H7 (cell line): ENCODE data around the gene SCN4B. TPM values are rescaled to one million over a fixed set of nuclear protein-coding genes. Genes with fewer than 3 reads are reported as not detected.

ENCODE experiments used
- DNase-seq: peaks from one replicate; pipeline ENCODE4 v3.0.0; 2012
- H3K27me3 ChIP-seq: 2 replicates; pipeline ENCODE4 v1.6.0; 2011; ENCODE audit warnings: mild to moderate bottlenecking, low read length; ENCODE audit not compliant: control insufficient read depth, insufficient read depth
- H3K36me3 ChIP-seq: replicated peaks from 2 replicates; pipeline ENCODE4 v1.5.1; 2011; ENCODE audit warnings: low read length; ENCODE audit not compliant: control insufficient read depth, insufficient read depth
- H3K4me3 ChIP-seq: 2 replicates; pipeline ENCODE4 v1.5.1; 2011; ENCODE audit warnings: low read depth, mild to moderate bottlenecking, control low read depth, low read length, moderate library complexity; ENCODE audit not compliant: insufficient read depth
- total RNA-seq: library from RNA; depleted of rRNA; stranded (reverse); fragments of >200 nt; shearing (Covaris generic); gene quantifications from 2 replicates; pipeline ENCODE4 v1.2.3, GENCODE V29; 2014

The SCN4B gene
- total RNA-seq, 1 experiment from 2014 or later: 1.0 TPM

- DNase-seq: peak; percentile 55
- H3K4me3 ChIP-seq: no peak overlapping the region
- H3K27me3 ChIP-seq: peaks cover 83% of the 10 kb centered on the region
- H3K36me3 ChIP-seq: no peaks in the 10 kb centered on the region
These were observed 3.1 kb downstream of the SCN4B start for GRCh38 chr11:118149493-118149892.

GRCh38 chr11:118148856-118149255, 3.8 kb downstream of the SCN4B start:
- H3K36me3 ChIP-seq: no peaks in the 10 kb centered on the region
- peaks cover 83% of the 10 kb centered on the region for H3K27me3 ChIP-seq
- H3K4me3 ChIP-seq: no peak overlapping the region
- no peak for DNase-seq

GRCh38 chr11:118148240-118148639, 4.4 kb downstream of the SCN4B start:
- no peaks in the 10 kb centered on the region for H3K36me3 ChIP-seq
- DNase-seq: no peak
- peaks cover 79% of the 10 kb centered on the region for H3K27me3 ChIP-seq
- no peak overlapping the region for H3K4me3 ChIP-seq

- H3K4me3 ChIP-seq: no peak overlapping the region
- DNase-seq: no peak
- H3K36me3 ChIP-seq: no peaks in the 10 kb centered on the region
- peaks cover 74% of the 10 kb centered on the region for H3K27me3 ChIP-seq
These were observed 5.1 kb downstream of the SCN4B start for GRCh38 chr11:118147502-118147901.

- no peak for DNase-seq
- peaks cover 64% of the 10 kb centered on the region for H3K27me3 ChIP-seq
- H3K4me3 ChIP-seq: no peak overlapping the region; the same call in 1 of the 2 replicates
These were observed 6.1 kb downstream of the SCN4B start for GRCh38 chr11:118146554-118146953.

GRCh38 chr11:118145285-118146227, 7.1 kb downstream of the SCN4B start:
- H3K4me3 ChIP-seq: peak overlapping the region; percentile 55
- H3K36me3 ChIP-seq: no peaks in the 10 kb centered on the region
- DNase-seq: peak; percentile 98
- peaks cover 54% of the 10 kb centered on the region for H3K27me3 ChIP-seq

More at GRCh38 chr11:118146554-118146953, 6.1 kb downstream of the SCN4B start:
- no peaks in the 10 kb centered on the region for H3K36me3 ChIP-seq

- DNase-seq: no peak
- Histone ChIP-seq H3K27me3 (peaks cover 45% of the 10 kb centered on the region), H3K36me3 (no peaks in the 10 kb centered on the region), H3K4me3 (no peak overlapping the region)
These were observed 8.0 kb downstream of the SCN4B start for GRCh38 chr11:118144301-118145268.

GRCh38 chr11:118143661-118144185, 8.9 kb downstream of the SCN4B start:
- Histone ChIP-seq H3K36me3 (no peaks in the 10 kb centered on the region), H3K4me3 (no peak overlapping the region), H3K27me3 (peaks cover 40% of the 10 kb centered on the region)
- no peak for DNase-seq

GRCh38 chr11:118142809-118143208, 9.8 kb downstream of the SCN4B start:
- Histone ChIP-seq H3K36me3 (no peaks in the 10 kb centered on the region), H3K4me3 (no peak overlapping the region), H3K27me3 (peaks cover 33% of the 10 kb centered on the region)
- no peak for DNase-seq

GRCh38 chr11:118142081-118142480, 10.5 kb downstream of the SCN4B start:
- H3K36me3 ChIP-seq: no peaks in the 10 kb centered on the region
- no peak for DNase-seq

GRCh38 chr11:118139578-118139977, 13.0 kb downstream of the SCN4B start:
- peaks cover 10% of the 10 kb centered on the region for H3K27me3 ChIP-seq
- no peaks in the 10 kb centered on the region for H3K36me3 ChIP-seq
- no peak overlapping the region for H3K4me3 ChIP-seq
- no peak for DNase-seq

More at GRCh38 chr11:118142081-118142480, 10.5 kb downstream of the SCN4B start:
- Histone ChIP-seq H3K27me3 (peaks cover 30% of the 10 kb centered on the region), H3K4me3 (no peak overlapping the region)

GRCh38 chr11:118138839-118139420, 13.7 kb downstream of the SCN4B start:
- H3K27me3 ChIP-seq: peaks cover 3% of the 10 kb centered on the region
- DNase-seq: peak; percentile 62
- no peaks in the 10 kb centered on the region for H3K36me3 ChIP-seq
- H3K4me3 ChIP-seq: no peak overlapping the region

- H3K27me3 ChIP-seq: no peaks in the 10 kb centered on the region; the same call in none of the 2 replicates
- H3K4me3 ChIP-seq: no peak overlapping the region
- DNase-seq: no peak
- H3K36me3 ChIP-seq: no peaks in the 10 kb centered on the region
These were observed 15.8 kb downstream of the SCN4B start for GRCh38 chr11:118136801-118137200.

GRCh38 chr11:118136341-118136740, 16.3 kb downstream of the SCN4B start:
- Histone ChIP-seq H3K36me3 (no peaks in the 10 kb centered on the region), H3K4me3 (no peak overlapping the region), H3K27me3 (no peaks in the 10 kb centered on the region; the same call in 1 of the 2 replicates)
- no peak for DNase-seq
